ENCODE data around the gene SOX2. TPM values are rescaled to one million over a fixed set of nuclear protein-coding genes. Genes with fewer than 3 reads are reported as not detected.
"Not testable (repeated sequence)": the region's sequence is repeated elsewhere in the genome, so short reads cannot be mapped to it uniquely, and the experiment has no call there.

SOX2 gene
- total and polyA plus RNA-seq, 5 experiments from 2014 or later, result not detected

DNA sequence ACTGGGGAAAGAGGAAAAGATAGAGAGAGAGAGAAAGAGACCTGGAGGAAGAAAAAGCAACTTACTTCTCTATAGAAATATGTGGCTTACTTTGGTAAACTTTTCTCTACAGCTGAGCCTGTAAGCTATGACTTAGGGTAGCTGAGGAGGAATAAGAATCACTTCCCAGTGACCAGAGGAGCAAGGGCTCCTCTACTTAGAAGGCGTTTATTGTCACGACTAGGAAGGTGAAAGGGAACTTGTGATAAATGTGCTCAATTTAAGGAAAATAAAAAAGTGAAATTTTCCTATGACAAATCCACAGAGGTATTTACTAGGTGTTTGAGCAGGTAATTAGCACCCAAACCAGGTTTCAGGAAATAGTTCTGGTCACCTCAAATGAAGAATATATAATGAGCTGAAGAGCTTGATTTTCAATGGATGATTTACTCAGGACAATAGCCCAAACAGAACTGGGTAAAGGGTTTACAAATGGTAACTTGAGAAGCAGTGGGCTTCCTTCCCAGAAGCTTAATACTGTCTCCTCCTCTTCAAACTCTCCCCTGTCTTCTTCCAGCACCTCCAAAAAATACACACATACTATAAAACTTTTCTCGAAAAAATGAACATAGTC is 46.1 kb downstream of the SOX2 start:
- H3K9me3 Mint-ChIP-seq, result peaks cover 0 to 3% (median 0%) of the 10 kb centered on the region in 9 donors
- no peak overlapping the region for H3K27ac Mint-ChIP-seq
- DNase-seq, result no peak
- peaks cover 4 to 18% (median 9%) of the 10 kb centered on the region in 5 donors for H3K27me3 Mint-ChIP-seq
- no peak overlapping the region for H3K4me3 Mint-ChIP-seq
- no peaks in the 10 kb centered on the region for H3K36me3 Mint-ChIP-seq
- POLR2A ChIA-PET, result no interaction called here
- no peaks in the 10 kb centered on the region for H3K4me1 Mint-ChIP-seq
- no peak for ATAC-seq

DNA sequence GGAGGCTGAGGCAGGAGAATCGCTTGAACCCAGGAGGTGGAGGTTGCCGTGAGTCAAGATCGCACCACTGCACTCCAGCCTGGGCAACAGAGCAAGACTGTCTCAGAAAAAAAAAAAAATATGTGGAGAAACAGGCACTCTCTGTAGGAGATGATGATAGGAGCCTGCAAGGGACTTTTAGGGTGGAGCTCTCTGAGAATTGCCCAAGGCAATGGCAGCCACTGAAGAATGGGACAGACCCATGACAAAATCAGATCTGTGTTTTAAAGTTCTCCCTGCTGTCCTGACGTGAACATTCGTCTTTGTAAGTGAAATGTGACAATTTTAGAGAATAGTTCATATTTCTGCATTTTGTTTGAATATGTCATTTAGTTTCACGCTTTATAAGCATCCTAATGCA is 50.2 kb downstream of the SOX2 start:
- H3K9me3 Mint-ChIP-seq, result peaks cover 0 to 3% (median 0%) of the 10 kb centered on the region in 9 donors
- H3K36me3 Mint-ChIP-seq, result no peaks in the 10 kb centered on the region
- no peak overlapping the region for H3K4me3 Mint-ChIP-seq
- H3K27ac Mint-ChIP-seq, result no peak overlapping the region
- H3K4me1 Mint-ChIP-seq, result no peaks in the 10 kb centered on the region
- no peak for DNase-seq
- ATAC-seq, result no peak
- H3K27me3 Mint-ChIP-seq, result peaks cover 0 to 5% (median 4%) of the 10 kb centered on the region in 5 donors
- POLR2A ChIA-PET, result no interaction called here

DNA sequence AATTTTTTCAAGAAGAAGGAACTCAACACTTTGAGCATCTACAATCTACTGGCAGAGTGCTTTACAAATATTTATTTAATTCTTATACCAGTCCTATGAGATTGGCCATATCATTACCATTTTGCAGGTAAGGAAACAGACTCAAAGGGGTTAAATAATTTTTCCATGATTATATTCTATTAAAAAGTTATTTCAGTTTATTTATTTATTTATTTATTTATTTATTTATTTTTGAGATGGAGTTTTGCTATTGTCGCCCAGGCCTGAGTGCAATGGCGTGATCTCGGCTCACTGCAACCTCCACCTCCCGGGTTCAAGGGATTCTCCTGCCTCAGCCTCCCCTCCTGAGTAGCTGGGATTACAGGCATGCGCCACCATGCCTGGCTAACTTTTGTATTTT is 52.3 kb downstream of the SOX2 start:
- POLR2A ChIA-PET, H3K27ac Mint-ChIP-seq, H3K36me3 Mint-ChIP-seq, DNase-seq, H3K4me1 Mint-ChIP-seq, H3K9me3 Mint-ChIP-seq, H3K4me3 Mint-ChIP-seq, ATAC-seq: not testable (repeated sequence)
- peaks cover 2 to 11% (median 6%) of the 10 kb centered on the region in 5 donors for H3K27me3 Mint-ChIP-seq
